ENCODE results near the gene UQCRC2.
"Not testable (repeated sequence)": the region's sequence is repeated elsewhere in the genome, so short reads cannot be mapped to it uniquely, and the experiment has no call there.

The UQCRC2 gene

GRCh38 chr16:22008215-22009059 is 55.3 kb downstream of the UQCRC2 start:
- Mint-ChIP-seq H3K27ac (peak overlapping the region; percentile 90), H3K4me3 (peak overlapping the region; percentile 92 to 94), H3K36me3 (peaks cover 5 to 13% of the 10 kb centered on the region in 2 donors), H3K9me3 (no peaks in the 10 kb centered on the region), H3K4me1 (peaks cover 36 to 61% of the 10 kb centered on the region in 2 donors), H3K27me3 (no peaks in the 10 kb centered on the region)
- peak; percentile 17 for DNase-seq
- peak; percentile 53 to 55 for ATAC-seq (replicated peaks)

GRCh38 chr16:22010902-22011301 is 57.7 kb downstream of the UQCRC2 start:
- no peak for DNase-seq
- Mint-ChIP-seq H3K27ac (no peak overlapping the region), H3K36me3 (peaks cover 5 to 13% of the 10 kb centered on the region in 2 donors), H3K27me3 (no peaks in the 10 kb centered on the region), H3K4me3 (no peak overlapping the region), H3K9me3 (no peaks in the 10 kb centered on the region), H3K4me1 (peaks cover 45 to 83% of the 10 kb centered on the region in 2 donors)
- no peak for ATAC-seq (replicated peaks)

DNA sequence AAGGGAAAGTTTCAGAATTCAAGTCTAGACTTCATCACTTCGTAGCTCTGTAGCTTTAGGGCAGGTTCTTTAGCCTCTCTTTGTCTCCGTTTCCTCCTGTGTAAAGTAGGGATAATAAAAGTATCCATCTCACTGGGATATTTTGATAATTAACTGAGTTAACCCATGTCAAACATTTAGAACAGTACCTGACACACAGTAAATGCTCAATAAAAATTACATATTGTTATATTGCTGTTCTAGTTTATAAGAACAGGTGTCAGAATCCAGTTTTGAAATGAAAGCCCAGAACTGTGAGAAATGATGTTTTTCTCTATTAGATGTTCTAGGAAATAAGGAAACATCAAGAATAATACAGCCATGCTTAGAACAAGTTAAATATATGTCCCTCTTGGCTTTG is 59.1 kb downstream of the UQCRC2 start:
- no peak for ATAC-seq (replicated peaks)
- H3K4me3 Mint-ChIP-seq = no peak overlapping the region
- H3K4me1 Mint-ChIP-seq = peaks cover 43 to 89% of the 10 kb centered on the region in 2 donors
- H3K27ac Mint-ChIP-seq = no peak overlapping the region
- H3K36me3 Mint-ChIP-seq = peaks cover 5 to 13% of the 10 kb centered on the region in 2 donors
- DNase-seq = no peak
- H3K27me3 Mint-ChIP-seq = no peaks in the 10 kb centered on the region
- H3K9me3 Mint-ChIP-seq = no peaks in the 10 kb centered on the region

DNA sequence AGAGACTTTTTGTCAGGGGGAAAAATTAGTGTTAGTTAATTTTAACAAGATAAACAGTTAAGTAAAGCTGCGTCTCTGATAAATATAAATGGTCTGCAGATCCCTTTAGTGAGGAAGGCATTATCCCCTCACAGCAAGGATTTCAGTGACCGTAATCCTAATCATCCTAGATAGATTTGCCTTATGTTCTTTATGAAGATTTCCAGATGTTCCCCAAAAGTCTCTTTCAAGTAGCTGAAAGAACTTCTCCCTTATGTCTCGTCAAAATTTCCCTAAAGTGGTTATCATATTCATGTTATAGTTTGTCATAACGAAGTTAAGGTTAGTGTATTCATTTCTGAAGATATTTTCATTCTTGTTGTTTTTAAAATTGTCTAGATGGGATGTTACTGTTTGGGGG is 60.3 kb downstream of the UQCRC2 start:
- Mint-ChIP-seq H3K4me1 (peaks cover 40 to 93% of the 10 kb centered on the region in 2 donors), H3K4me3 (peak overlapping the region in 1 of 2 donors; percentile 22)
- no peak for ATAC-seq (replicated peaks)

GRCh38 chr16:22014271-22014873 is 61.2 kb downstream of the UQCRC2 start:
- peaks cover 4 to 13% of the 10 kb centered on the region in 2 donors for H3K36me3 Mint-ChIP-seq
- ATAC-seq (replicated peaks) = peak; percentile 99
- peak overlapping the region in 1 of 2 donors; percentile 51 for H3K4me3 Mint-ChIP-seq
- DNase-seq = no peak
- peaks cover 39 to 93% of the 10 kb centered on the region in 2 donors for H3K4me1 Mint-ChIP-seq
- H3K9me3 Mint-ChIP-seq = no peaks in the 10 kb centered on the region
- H3K27me3 Mint-ChIP-seq = no peaks in the 10 kb centered on the region
- H3K27ac Mint-ChIP-seq = no peak overlapping the region

More for the DNA sequence above, 60.3 kb downstream of the UQCRC2 start:
- Mint-ChIP-seq H3K36me3 (peaks cover 4 to 13% of the 10 kb centered on the region in 2 donors), H3K9me3 (no peaks in the 10 kb centered on the region), H3K27ac (no peak overlapping the region), H3K27me3 (no peaks in the 10 kb centered on the region)
- no peak for DNase-seq

DNA sequence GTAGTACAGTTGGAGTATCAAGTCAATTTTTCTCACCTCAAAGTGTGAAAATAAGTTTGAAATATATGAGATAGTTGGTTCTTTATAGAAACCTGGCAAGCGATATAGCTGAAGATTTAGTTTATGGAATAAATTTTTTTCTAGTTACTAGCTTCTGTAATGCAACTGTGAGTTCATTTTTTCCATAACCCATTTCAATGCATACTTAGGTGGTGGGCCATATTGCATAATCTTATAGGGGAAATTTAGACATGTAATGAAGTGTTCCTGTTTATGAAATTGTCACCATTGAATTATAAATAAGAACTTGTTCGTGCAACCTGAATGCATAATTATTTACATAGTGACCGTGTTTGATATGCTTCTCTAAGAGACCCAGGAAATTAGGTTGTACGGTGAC is 63.8 kb downstream of the UQCRC2 start:
- Mint-ChIP-seq H3K27me3 (no peaks in the 10 kb centered on the region), H3K4me1 (peaks cover 29 to 74% of the 10 kb centered on the region in 2 donors), H3K9me3 (no peaks in the 10 kb centered on the region), H3K4me3 (no peak overlapping the region), H3K36me3 (peaks cover 0 to 2% of the 10 kb centered on the region in 2 donors), H3K27ac (no peak overlapping the region)
- no peak for ATAC-seq (replicated peaks)
- DNase-seq = no peak

DNA sequence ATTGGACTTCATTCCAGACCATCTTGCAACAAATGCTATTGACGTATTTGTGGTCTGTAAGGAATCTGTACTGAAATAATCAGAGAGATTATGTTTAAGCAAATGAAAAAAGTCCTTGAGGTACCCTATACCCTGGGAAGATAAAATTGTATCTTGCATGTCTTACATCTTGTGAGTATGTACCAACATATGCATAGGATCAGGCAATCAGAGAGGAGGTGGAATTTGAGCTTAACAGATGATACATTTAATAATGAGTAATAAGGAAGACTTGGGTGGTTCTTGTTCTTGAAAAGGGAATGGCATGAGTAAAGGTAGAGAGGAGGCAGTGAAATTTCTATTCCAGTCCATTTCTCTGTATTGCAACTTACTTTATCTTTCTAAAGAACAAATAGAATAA is 65.4 kb downstream of the UQCRC2 start:
- DNase-seq (no peak), ATAC-seq (replicated peaks) (no peak)
- H3K27me3 Mint-ChIP-seq = no peaks in the 10 kb centered on the region
- no peak overlapping the region for H3K27ac Mint-ChIP-seq
- no peak overlapping the region for H3K4me3 Mint-ChIP-seq
- peaks cover 0 to 2% of the 10 kb centered on the region in 2 donors for H3K36me3 Mint-ChIP-seq
- peaks cover 27 to 62% of the 10 kb centered on the region in 2 donors for H3K4me1 Mint-ChIP-seq
- no peaks in the 10 kb centered on the region for H3K9me3 Mint-ChIP-seq

GRCh38 chr16:22022151-22022550 is 69.0 kb downstream of the UQCRC2 start:
- Mint-ChIP-seq H3K4me1 (peaks cover 21 to 43% of the 10 kb centered on the region in 2 donors), H3K4me3 (no peak overlapping the region), H3K27me3 (no peaks in the 10 kb centered on the region), H3K36me3 (peaks cover 2 to 6% of the 10 kb centered on the region in 2 donors), H3K27ac (no peak overlapping the region), H3K9me3 (no peaks in the 10 kb centered on the region)
- ATAC-seq (replicated peaks) (no peak), DNase-seq (no peak)

- ATAC-seq (replicated peaks) = peak in 1 of 2 donors; percentile 23
- peaks cover 28 to 44% of the 10 kb centered on the region in 2 donors for H3K4me1 Mint-ChIP-seq
- no peaks in the 10 kb centered on the region for H3K9me3 Mint-ChIP-seq
- DNase-seq = no peak
- H3K36me3 Mint-ChIP-seq = peaks cover 2 to 7% of the 10 kb centered on the region in 2 donors
- no peaks in the 10 kb centered on the region for H3K27me3 Mint-ChIP-seq
- H3K27ac Mint-ChIP-seq = no peak overlapping the region
- no peak overlapping the region for H3K4me3 Mint-ChIP-seq
Measured at GRCh38 chr16:22023505-22023904, 70.3 kb downstream of the UQCRC2 start.

DNA sequence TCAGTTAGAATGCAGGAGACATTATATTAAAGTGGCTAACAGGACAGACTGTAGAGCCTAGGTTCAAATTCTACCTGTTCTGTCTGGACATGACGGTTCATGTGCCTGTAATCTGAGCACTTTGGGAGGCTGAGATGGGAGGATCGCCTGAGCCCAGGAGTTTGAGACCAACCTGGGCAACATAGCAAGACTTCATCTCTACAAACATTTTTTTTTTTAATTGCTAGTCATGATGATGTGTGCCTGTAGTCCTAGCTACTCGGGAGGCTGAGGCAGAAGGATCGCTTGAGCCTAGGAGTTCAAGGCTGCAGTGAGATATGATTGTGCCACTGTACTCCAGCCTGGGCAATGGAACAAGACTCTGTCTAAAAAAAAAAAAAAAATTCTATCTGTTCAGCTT is 71.6 kb downstream of the UQCRC2 start:
- Mint-ChIP-seq H3K4me1 (peaks cover 26 to 39% of the 10 kb centered on the region in 2 donors), H3K36me3 (peaks cover 0 to 12% of the 10 kb centered on the region in 2 donors)
- not testable (repeated sequence) for ATAC-seq (replicated peaks); DNase-seq; H3K4me3 Mint-ChIP-seq; H3K27me3 Mint-ChIP-seq; H3K9me3 Mint-ChIP-seq; H3K27ac Mint-ChIP-seq

- H3K27ac Mint-ChIP-seq = peak overlapping the region; percentile 56
- DNase-seq (no peak), ATAC-seq (replicated peaks) (peak; percentile 54 to 72)
- peaks cover 13 to 35% of the 10 kb centered on the region in 2 donors for H3K36me3 Mint-ChIP-seq
- peak overlapping the region; percentile 6 to 46 for H3K4me3 Mint-ChIP-seq
- peaks cover 24 to 52% of the 10 kb centered on the region in 2 donors for H3K4me1 Mint-ChIP-seq
- H3K27me3 Mint-ChIP-seq = no peaks in the 10 kb centered on the region
- peaks cover 0 to 4% of the 10 kb centered on the region in 2 donors for H3K9me3 Mint-ChIP-seq
Measured at GRCh38 chr16:22027633-22028032, 74.5 kb downstream of the UQCRC2 start.

DNA sequence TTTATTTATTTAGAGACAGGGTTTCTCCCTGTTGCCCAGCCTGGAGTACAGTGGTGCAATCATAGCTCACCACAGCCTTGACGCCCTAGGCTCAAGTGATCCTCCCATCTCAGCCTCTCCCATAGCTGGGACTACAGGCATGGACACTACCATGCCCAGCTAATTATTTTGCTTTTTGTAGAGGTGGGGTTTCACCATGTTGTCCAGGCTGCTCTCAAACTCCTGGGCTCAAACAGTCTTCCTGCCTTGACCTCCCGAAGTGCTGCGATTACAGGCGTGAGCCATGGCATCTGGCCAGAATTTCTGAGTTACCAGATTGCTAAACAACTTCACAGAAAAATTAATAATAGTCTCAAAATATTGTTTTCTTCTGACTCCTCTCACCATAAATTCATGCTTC is 76.5 kb downstream of the UQCRC2 start:
- Mint-ChIP-seq H3K4me3 (no peak overlapping the region), H3K9me3 (peaks cover 0 to 4% of the 10 kb centered on the region in 2 donors), H3K36me3 (peaks cover 21 to 35% of the 10 kb centered on the region in 2 donors), H3K27ac (no peak overlapping the region), H3K4me1 (peaks cover 27 to 53% of the 10 kb centered on the region in 2 donors), H3K27me3 (no peaks in the 10 kb centered on the region)
- no peak for ATAC-seq (replicated peaks)
- DNase-seq = no peak

DNA sequence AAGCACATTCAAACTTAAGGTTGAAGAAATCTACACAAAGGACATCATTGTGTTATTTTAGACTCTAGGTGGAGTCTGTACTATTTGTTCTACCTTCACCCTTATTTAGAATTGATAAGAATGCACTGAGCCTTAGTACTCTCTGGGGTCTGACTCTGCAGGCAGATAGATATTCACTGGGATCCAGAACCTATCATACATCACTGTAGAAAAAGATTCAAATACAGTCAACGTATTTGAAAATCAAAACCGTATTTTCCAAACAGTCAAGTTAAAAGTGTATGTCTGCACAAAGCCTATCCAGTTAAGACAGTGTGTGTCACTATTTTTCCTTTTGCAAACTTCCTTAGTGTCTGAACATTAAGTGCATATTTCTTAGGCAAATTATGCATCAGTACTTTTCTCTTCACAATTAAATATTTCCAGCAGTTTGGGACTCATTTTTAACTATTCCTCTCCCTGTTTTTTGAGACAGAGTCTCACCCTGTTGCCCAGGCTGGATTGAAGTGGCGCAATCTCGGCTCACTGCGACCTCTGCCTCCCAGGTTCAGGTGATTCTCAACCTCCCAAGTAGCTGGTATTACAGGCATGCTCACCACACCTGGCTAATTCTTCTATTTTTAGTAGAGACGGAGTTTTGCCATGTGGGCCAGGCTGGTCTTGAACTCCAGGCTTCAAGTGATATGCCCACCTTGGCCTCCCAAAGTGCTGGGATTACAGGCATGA is 77.1 kb downstream of the UQCRC2 start:
- H3K4me1 Mint-ChIP-seq = peaks cover 32 to 59% of the 10 kb centered on the region in 2 donors
- peak overlapping the region; percentile 32 for H3K27ac Mint-ChIP-seq
- ATAC-seq (replicated peaks) (no peak), DNase-seq (no peak)
- peaks cover 0 to 4% of the 10 kb centered on the region in 2 donors for H3K9me3 Mint-ChIP-seq
- peaks cover 21 to 35% of the 10 kb centered on the region in 2 donors for H3K36me3 Mint-ChIP-seq
- no peak overlapping the region for H3K4me3 Mint-ChIP-seq
- H3K27me3 Mint-ChIP-seq = no peaks in the 10 kb centered on the region

- peaks cover 0 to 4% of the 10 kb centered on the region in 2 donors for H3K9me3 Mint-ChIP-seq
- no peaks in the 10 kb centered on the region for H3K27me3 Mint-ChIP-seq
- H3K4me1 Mint-ChIP-seq = peaks cover 31 to 56% of the 10 kb centered on the region in 2 donors
- DNase-seq (no peak), ATAC-seq (replicated peaks) (no peak)
- H3K27ac Mint-ChIP-seq = peak overlapping the region; percentile 43
- H3K4me3 Mint-ChIP-seq = no peak overlapping the region
- H3K36me3 Mint-ChIP-seq = peaks cover 21 to 34% of the 10 kb centered on the region in 2 donors
Measured at GRCh38 chr16:22031483-22032083, 78.4 kb downstream of the UQCRC2 start.

Data from stimulated activated naive B cell treated with anti-CD40 and anti-IgM and Interleukin-4, amounts not matched to agents 10 μg/mL and 1 μg/mL and 100 μg/mL, for 72 hours (primary cell).